NCI-H2107 treated with DMSO at 0.1 percent for 48 hours (cell line): Measurements from ENCODE around the gene ZCCHC14.
"Not testable (repeated sequence)": the region's sequence is repeated elsewhere in the genome, so short reads cannot be mapped to it uniquely, and the experiment has no call there.

Source experiments
- DNase-seq: peaks from one replicate; lab custom pipeline; 2025; ENCODE audit not compliant: unreplicated experiment; lab: John Stamatoyannopoulos, UW

Gene ZCCHC14

DNA sequence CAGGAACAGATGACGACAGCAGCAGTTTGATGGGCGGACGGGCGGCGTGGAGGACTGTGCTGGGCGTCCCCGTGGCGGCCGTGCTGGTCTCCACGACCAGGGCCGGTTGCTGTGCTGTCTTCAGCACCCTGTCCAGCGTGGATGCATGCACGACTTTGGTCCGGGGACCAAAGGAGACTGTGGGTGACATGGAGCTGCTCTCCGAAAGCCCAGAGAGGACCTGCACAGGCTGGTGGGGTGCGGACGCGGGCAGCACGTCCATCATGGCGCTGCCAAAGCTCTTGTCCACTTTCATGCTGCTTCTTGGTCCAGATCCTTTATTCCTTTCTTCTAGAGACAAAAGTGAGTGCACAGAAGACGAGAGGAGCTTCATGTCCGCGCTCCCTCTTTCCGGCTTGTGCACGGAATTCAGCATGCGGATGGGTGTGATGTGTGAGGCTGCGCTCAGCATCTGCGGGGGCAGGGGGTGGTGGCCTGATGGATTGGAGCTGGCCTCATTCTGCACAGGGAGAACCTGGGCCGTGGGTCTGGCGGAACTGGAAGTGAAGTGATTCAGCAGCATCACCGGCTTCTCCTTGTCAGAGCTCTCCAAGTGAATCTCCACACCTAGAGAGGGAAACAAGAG lies 80.3 kb downstream of the ZCCHC14 start:
- DNase-seq: no peak

GRCh38 chr16:87411375-87412271 lies 81.2 kb downstream of the ZCCHC14 start:
- DNase-seq: no peak

- DNase-seq: no peak
Measured at GRCh38 chr16:87410968-87411367, 81.9 kb downstream of the ZCCHC14 start.

DNA sequence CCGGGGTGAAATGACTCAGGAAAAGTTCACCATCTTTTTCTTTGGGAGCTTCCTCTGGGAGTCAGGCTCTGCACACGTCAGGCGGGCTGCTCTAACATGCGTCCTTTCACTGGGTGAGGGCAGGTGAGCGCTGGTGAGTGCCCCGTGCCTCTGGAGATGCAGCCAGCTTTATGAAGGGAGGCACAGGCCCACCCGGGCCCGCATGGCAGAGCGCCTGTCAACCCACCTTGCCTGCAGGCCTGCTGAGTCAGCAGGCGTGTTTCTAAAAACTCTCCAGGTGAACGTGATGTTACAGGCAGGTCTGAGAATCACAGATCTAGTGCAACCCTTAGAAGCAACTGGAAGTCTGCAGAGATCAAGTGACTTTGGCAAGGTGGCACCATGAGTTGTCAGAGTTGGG lies 82.3 kb downstream of the ZCCHC14 start:
- DNase-seq: no peak

GRCh38 chr16:87409781-87410180 lies 83.0 kb downstream of the ZCCHC14 start:
- DNase-seq: no peak

DNA sequence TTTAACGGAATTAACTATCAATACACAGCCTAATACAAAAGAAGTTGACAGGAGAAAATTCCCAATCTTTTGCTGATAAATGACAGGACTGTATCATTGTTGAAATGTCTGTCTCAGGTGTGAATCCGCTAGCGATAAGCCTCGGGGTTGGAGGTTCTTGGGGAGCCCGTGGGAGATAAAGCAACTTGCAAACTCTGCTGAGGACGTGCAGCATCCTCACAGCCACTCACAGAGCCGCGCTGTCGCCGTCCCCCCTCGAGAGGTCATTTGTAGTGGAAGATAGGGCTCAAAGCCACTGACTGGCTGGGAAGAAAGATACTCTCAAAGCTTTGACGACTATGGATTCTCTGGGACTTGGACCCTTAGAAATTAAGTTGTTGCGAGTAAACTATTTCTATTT lies 83.7 kb downstream of the ZCCHC14 start:
- no peak for DNase-seq

DNA sequence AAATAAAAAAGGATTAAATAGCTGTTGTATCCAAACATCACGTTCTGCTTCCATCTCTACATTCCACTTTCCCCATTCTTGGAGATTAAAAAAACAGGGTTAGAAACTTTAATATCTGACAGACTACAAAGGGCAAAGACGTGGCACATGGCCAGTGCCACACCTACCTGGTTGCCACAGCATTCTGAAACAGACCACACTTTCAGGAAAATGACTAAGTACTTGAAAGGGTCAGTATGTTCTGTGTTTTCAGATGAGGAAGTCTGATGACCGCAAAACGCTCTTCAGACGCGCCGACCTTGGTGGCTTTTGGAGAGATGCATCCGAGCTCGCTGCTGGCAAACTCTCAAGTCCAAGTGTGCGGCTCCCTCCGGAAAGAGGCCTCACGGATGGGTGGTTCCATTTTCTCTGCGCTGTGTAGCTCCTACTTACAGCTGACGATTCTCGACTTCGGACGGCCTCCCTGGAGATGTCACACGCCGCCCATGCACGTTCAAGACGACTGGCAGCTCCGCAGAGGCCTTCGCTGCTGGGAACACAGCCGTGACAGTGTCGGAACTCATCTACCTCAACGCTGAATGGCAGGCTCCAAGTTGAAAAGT lies 85.2 kb downstream of the ZCCHC14 start:
- no peak for DNase-seq

- no peak for DNase-seq
Measured at GRCh38 chr16:87406495-87407088, 86.2 kb downstream of the ZCCHC14 start.

GRCh38 chr16:87404764-87405625 lies 87.8 kb downstream of the ZCCHC14 start:
- no peak for DNase-seq

- DNase-seq: no peak
Measured at GRCh38 chr16:87395181-87395842, 97.5 kb downstream of the ZCCHC14 start.

DNA sequence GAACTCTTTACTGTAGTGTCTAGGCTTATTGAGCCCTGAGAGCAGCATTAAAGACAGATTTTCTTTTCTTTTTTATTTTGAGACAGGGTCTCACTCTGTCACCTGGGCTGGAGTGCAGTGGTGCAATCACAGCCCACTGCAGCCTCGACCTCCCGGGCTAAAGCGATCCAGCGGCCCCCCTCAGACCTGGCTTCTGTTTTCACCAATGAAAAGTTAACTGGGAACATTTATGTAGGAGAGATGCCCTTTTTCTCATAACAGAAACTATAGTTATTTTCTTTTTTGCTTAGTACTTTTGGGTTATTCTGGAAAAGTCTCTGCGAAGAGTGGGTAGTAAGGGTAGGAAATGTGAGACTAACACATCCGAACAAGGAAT lies 99.2 kb downstream of the ZCCHC14 start:
- no peak for DNase-seq

- peak; percentile 35 for DNase-seq
Measured at GRCh38 chr16:87392821-87393679, 99.8 kb downstream of the ZCCHC14 start.

DNA sequence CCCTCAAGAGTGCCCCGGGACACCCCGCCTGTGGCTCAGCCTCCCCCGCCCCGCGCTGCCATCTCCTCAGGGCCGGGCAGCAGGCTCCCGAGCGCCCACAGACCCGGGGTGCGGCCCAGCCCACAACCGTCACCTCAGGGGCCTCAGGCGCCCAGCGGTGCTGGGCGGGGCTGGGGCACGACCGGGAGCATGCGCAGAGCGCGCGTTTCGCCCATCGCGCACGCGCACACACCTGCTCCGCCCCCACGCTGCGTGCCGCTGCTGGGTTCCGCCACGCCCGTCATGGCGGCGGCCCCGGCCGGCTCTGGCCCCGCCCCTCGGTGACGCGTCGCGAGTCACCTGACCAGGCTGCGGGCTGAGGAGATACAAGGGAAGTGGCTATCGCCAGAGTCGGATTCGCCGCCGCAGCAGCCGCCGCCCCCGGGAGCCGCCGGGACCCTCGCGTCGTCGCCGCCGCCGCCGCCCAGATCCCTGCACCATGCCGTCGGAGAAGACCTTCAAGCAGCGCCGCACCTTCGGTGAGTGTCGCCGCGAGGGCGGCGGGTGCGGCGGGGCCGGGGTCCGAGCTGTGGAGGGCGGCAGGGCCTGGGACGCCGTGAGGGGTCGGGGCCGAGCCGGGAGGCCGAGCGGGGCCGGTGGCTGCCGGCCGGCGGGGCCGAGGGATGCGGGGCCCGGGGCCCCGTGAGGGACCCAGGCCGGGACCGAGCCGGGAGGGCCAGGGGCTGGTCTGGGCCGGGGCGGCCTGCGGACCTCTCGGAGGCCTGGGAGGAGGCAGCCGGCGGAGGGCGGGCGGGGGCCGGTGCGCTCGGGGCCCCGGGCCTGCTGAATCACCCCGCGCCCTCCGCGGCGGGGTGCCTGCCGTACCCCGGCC lies 100.6 kb downstream of the ZCCHC14 start, which contains the start of gene MAP1LC3B:
MAP1LC3B (plus strand) TSS at position 387 of the 871 bp plus-strand sequence; CDS start at position 479, 92 bp downstream.
- DNase-seq: peak; percentile 69

GRCh38 chr16:87391324-87391949 lies 101.4 kb downstream of the ZCCHC14 start:
- DNase-seq: no peak

GRCh38 chr16:87390641-87391323 lies 102.0 kb downstream of the ZCCHC14 start:
- no peak for DNase-seq

DNA sequence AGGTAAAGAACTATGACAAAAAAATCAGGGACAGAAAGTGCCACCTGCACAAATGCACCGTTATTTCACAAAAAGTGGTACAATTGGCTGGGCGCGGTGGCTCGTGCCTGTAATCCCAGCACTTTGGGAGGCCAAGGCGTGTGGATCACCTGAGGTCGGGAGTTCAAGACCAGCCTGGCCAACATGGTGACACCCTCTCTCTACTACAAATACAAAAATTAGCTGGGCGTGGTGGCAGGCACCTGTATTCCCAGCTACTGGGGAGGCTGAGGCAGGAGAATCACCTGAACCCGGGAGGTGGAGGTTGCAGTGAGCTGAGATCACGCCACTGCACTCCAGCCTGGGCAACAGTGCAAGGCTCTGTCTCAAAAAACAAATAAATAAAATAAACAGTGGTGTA lies 102.9 kb downstream of the ZCCHC14 start:
- not testable (repeated sequence) for DNase-seq

- no peak for DNase-seq
Measured at GRCh38 chr16:87389245-87389644, 103.6 kb downstream of the ZCCHC14 start.
